HG02571 (cell line): Measurements from ENCODE around the gene GCGR.

Experiments used
- ATAC-seq: cut with Tn5 transposase; IDR thresholded peaks from one replicate; pipeline ENCODE4 v1.9.1; 2021; ENCODE audit warnings: mild to moderate bottlenecking, moderate library complexity; ENCODE audit not compliant: unreplicated experiment

The GCGR gene

DNA sequence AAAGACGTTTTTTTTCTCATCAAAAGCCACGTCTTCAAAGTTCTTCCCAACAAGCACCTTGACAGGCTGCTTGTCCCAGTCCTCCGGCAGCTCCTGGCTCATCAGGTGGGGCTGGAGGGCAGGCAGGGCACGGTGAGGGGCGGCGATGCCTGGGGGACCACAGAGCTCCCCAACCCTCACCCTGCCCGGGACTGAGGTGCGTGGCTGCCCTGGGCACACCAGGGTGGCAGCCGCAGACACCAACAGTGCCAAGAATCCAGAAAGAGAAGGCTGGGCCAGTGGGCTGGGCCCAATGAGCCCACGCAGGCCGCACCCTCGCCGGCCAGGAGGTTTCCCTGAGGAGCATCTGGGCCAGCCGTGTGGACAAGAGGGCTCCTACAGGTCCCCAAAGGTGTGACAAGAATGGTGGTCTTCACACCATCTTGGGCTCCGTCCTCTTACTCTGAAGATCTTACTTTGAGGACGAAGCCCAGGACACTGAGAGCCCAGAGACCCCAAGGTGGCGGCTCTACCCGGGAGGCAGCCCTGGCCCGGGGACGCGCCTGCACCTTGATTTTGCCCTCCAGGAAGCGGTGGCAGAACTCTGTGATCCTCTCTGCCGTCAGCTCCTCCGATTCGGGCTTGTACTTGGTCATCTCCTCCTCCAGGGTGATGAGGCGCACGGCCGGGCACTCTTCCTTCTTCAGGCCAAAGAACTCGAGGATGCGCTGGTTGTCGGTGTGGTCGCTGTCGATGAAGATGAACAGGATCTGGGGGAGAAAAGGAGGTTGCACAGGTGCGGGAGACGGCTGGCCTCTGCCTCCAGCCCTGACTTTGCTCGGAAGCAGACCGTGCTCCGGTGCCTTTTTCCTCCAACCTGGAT lies 42.2 kb downstream of the GCGR start:
- ATAC-seq: no peak

DNA sequence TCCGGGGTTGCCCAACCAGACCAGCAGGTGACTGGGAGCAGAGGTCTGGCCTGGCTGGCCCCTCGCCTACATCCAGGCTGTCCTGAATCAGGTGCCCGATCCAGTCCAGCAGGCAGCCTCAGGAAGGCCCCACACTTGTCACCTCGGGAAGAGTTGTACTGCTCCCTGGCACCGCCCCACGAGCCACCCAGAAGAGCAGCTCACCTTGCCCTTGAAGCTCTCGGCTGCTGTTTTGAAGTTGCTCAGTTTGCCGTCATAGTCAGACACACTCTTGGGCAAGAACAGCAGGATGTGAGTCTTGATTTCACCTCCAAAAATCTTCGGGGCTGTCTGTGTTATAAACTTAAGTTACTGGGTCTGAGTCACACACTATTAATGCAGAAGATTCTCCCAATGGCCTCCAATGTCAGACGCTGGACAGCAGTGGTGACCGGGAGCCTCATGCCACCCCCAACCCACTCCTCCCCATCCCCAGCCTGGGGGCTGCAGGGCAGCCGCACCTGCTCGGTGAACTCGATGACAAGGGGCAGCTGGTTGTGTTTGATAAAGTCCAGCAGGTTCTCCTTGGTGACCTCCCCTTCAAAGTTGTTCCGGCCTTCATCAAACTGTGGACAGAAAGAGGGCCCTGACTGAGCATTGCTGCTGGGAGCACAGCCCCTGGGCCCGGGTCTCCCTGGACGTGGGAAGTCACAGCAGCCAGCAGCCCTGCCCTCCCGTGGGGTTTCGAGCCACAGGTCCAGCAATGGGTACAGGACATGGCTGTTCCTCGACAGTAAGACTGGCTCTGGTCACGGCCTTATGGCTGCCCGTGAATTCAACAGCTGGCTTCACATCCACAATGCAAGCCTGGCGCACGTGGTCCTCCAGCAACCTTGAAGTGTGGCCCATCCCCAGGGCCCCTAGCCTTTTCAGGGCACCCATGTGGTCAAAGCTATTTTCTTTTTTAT lies 43.1 kb downstream of the GCGR start:
- ATAC-seq: no peak

GRCh38 chr17:81849457-81849856 lies 45.5 kb downstream of the GCGR start:
- no peak for ATAC-seq

GRCh38 chr17:81851423-81851822 lies 47.5 kb downstream of the GCGR start:
- no peak for ATAC-seq

DNA sequence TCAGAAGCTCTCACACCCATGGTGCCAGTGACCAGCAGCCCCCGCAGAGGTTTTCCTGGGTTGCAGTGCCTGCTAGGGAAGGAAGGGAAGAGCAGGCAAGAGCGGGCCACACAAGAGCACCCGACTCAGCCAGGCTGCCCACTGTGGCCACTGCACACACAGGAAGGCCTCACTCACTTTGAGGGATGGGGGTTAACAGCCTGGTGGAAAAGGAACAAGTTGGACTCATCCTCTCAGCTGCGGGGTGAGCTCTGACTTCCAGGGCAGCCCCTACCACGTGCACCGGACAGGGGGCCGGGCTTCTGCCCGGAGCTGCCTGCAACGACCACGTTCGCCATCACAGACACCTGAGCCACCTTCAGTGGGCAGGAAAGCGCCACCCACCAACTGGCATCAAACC lies 48.3 kb downstream of the GCGR start:
- no peak for ATAC-seq

DNA sequence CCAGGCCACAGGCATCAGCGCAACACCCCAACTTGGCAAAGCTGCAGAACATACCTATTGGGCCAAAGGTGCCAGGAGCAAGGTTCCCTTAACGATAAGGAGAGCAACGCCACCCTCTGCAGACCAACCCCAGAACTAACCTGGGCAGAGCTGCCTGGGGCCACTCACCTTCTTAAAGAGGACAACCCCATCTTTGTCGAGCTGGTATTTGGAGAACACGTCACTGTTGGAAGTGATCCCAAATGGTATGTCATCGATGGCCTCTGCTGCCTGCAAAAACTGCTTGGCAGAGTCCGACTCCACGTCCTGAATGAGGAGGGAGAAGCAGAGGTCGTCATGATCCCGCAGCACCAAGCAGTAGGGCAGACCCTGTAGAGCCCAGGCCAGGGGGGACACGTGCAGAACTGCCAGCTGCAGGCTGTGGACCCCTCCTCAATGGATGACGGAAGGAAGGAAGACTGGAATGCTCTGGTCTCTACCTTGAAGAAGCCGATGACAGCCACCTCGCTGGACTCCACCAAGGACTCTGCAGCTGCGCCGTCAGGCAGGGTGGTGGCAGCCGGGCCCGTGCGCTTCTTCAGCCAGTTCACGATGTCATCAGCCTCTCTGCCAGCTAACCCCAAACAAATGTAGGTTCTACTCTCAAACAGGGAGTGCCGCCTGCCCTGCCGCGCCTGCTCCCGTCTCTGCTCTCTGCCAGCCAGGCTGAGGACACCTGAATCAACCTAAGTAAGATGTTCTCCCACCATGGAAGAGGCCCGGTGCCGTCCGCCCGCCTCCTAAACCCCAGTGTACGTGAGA lies 51.2 kb downstream of the GCGR start:
- ATAC-seq: no peak

DNA sequence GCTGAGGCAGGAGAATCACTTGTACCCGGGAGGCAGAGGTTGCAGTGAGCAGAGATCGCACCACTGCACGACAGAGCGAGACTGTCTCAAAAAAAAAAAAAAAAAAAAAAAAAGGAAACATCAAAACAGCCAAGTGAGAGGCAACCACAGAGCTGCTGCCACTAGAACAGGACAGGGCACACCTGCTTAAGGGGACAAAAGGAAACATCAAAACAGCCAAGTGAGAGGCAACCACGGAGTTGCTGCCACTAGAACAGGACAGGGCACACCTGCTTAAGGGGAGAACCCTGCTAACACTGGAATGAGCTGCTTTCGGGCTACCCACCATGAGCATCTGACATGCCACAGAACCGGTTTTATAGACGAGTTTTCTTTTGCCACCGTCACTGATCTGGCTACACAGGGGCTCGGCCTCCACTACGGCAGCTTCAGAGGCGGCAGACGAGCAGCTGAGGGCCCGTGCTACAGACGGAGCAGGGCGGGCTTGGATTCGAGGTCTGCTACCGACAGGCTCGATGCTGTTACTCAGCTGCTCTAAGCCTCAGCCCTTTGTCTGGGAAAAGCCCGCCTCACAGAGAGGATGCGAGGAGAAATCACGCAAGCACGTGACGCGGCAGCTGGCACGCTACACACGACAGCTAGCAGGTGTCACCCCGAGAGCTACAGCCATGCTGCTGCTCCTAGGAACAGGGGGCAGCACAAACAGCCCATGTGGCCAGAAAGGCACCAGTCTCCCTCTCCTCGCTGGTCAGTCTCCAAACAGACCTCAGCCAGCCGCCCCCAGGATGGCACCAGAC lies 54.4 kb downstream of the GCGR start:
- ATAC-seq: no peak

DNA sequence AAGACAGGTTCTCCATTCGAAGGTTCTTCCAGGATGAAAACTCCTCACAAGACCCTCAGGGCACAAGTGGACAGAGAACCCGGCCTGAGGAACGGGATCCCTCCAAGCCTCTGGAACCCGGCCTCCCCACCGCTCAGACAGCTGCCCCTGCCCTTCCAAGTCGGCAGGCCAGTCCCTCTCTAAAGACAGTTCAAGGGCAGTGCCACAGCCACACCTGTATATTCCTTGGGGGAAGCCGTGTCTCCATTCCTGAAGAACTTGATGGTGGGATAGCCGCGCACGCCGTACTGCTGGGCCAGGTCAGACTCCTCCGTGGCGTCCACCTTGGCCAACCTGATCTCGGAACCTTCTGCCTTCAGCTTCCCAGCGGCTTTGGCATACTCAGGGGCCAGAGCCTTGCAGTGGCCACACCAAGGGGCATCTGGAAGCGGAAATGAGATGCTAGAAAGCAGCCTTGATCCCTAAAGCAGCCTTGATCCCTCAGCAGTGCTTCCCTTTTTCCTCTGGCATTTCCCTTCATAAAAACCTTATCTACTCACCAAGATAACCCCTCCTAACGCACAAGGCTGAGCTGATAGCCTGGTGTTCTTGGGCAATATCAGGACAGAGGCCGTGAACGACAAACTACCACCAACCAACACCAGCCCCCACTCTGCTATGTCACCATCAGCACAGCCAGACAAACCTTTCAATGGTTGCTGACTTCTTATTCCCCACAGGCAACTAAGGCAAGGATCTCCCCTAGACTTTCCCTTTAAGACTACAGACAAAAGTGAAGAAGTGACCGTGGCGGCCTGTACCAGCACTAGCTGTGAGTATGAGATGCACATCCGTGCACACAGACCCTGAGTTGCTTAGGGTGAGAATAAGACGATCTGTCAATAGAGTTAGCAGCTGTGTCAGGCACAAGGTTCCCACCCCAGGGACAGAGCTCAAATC lies 55.3 kb downstream of the GCGR start:
- ATAC-seq: no peak

DNA sequence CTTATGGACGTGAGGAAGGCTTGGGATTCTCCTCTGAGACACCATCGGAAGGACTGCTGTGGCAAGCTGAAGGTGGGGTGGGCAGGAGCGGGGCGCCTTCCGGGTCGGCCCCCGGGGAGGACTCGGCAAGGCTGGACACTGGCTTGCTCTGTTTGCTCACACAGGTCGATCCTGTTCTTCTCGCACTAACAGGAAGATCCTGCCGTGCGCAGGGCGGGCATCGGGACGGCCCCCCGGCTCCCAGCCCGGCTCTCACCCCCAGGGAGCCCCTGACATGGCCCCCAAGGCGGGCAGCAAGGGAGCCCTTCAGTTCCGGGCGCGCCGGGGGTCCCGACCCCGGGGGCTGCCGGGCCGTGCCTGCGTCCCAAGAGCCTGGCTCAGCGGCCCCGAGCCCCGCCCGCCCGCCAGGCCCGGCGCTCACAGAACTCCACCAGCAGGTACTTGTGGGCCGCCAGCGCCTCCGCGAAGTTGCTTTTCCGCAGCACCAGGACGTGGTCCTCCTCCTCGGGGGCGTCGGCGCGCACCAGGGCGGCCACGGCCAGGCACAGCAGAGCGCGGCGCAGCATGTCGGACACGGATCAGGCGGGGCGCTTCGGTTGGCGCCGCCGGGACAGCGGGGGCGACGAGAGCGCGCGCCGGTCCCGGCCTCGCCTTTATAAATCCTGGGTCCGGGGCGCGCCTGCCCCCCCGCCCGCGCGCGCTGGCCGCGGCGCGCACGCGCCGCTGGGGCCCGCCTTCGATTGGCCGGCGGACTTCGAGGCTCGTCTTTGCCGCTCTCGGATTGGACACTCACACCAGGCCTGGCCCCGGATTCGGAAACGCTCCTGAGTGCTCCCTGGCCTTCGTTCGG lies 56.2 kb downstream of the GCGR start, which contains the start of gene P4HB:
Gene P4HB (minus strand): TSS at position 630 of the 850 bp plus-strand sequence. CDS start 64 bp downstream, at position 566.
- ATAC-seq: peak; percentile 69

GRCh38 chr17:81860756-81861568 lies 57.0 kb downstream of the GCGR start:
- peak; percentile 75 for ATAC-seq

- no peak for ATAC-seq
These were observed 59.2 kb downstream of the GCGR start for GRCh38 chr17:81863123-81863675.
